SU-DHL-6 (cell line): ENCODE measurements around the gene NCAPH2.
"Not testable (repeated sequence)": the region's sequence is repeated elsewhere in the genome, so short reads cannot be mapped to it uniquely, and the experiment has no call there.

ENCODE experiments used
- CTCF ChIP-seq: fragments of 200-600 bp; sonication (generic); IDR thresholded peaks from one replicate; pipeline ENCODE4 v1.5.1; 2017; ENCODE audit warnings: antibody characterized with exemption, mild to moderate bottlenecking, low read length, moderate library complexity; ENCODE audit not compliant: insufficient read depth, poor library complexity, severe bottlenecking
- EZH2phosphoT487 ChIP-seq: fragments of 200-600 bp; sonication (generic), shearing (Covaris generic); conservative IDR thresholded peaks from 2 replicates; pipeline ENCODE4 v1.6.1; 2018; ENCODE audit warnings: mild to moderate bottlenecking, antibody characterized with exemption, low read length, moderate library complexity, mixed read lengths

- not testable (repeated sequence) for TF ChIP-seq CTCF, EZH2phosphoT487
Observed at GRCh38 chr22:50533856-50534711, 26.1 kb downstream of the NCAPH2 start.
